GM12874 (cell line): ENCODE measurements around the gene REC8.

Source experiments
- TF ChIP-seq, protein P1 (sequence below): IDR thresholded peaks from 2 replicates; pipeline ENCODE4 v1.5.1; 2011; ENCODE audit warnings: low read depth, mild to moderate bottlenecking, control low read depth, low read length, moderate library complexity; ENCODE audit not compliant: insufficient read depth

Gene REC8

DNA sequence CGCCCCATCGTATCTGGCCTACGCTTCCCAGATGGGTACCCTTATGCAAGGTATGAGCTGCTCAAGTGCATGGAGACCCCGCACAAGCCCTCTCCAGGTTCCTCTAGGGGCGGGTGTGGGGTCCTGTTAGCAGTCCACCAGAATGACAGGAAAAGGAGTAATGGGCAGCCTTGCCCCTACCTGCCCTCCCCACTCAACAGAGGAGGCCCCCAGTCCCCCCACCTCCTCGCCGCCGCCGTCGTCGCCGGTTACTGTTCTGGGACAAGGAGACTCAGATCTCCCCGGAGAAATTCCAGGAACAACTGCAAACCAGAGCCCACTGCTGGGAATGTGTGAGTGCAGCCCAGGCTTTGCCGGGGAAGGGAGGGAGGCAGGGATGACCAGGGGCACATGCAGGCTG is 6.0 kb downstream of the REC8 start:
- TF ChIP-seq, protein P1, sequence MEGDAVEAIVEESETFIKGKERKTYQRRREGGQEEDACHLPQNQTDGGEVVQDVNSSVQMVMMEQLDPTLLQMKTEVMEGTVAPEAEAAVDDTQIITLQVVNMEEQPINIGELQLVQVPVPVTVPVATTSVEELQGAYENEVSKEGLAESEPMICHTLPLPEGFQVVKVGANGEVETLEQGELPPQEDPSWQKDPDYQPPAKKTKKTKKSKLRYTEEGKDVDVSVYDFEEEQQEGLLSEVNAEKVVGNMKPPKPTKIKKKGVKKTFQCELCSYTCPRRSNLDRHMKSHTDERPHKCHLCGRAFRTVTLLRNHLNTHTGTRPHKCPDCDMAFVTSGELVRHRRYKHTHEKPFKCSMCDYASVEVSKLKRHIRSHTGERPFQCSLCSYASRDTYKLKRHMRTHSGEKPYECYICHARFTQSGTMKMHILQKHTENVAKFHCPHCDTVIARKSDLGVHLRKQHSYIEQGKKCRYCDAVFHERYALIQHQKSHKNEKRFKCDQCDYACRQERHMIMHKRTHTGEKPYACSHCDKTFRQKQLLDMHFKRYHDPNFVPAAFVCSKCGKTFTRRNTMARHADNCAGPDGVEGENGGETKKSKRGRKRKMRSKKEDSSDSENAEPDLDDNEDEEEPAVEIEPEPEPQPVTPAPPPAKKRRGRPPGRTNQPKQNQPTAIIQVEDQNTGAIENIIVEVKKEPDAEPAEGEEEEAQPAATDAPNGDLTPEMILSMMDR: no peak

DNA sequence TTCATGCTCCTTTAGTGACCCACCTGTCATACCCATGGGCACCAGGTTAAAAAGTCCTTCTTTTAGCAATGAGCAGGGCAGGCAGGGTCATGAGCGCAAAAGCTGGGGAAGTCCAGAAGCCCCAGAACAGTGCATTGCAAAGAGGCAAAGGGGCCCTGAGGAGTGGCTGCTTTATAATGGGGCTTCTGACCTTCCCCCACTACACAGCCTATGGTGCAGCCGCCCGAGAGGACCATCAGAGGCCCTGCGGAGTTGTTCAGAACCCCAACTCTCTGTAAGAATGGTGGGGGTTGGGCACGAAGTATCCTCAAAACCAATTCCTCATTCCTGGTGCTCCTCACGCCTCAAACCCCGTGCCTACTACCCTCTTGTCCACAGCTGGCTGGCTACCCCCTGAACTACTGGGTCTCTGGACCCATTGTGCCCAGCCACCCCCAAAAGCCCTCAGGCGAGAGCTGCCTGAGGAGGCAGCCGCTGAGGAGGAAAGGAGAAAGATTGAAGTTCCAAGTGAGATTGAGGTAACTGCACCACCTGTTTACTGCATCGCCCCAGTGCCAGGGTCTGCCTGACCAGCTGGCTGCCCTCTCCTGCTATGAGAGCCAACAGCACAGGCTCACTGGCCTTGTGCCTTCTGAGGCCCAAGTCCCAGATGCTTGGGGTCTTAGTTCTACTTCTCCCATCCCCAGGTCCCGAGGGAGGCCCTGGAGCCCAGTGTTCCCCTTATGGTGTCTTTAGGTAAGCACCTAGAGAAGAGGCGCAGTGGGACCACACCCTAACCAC is 6.7 kb downstream of the REC8 start:
- TF ChIP-seq, protein P1: no peak

DNA sequence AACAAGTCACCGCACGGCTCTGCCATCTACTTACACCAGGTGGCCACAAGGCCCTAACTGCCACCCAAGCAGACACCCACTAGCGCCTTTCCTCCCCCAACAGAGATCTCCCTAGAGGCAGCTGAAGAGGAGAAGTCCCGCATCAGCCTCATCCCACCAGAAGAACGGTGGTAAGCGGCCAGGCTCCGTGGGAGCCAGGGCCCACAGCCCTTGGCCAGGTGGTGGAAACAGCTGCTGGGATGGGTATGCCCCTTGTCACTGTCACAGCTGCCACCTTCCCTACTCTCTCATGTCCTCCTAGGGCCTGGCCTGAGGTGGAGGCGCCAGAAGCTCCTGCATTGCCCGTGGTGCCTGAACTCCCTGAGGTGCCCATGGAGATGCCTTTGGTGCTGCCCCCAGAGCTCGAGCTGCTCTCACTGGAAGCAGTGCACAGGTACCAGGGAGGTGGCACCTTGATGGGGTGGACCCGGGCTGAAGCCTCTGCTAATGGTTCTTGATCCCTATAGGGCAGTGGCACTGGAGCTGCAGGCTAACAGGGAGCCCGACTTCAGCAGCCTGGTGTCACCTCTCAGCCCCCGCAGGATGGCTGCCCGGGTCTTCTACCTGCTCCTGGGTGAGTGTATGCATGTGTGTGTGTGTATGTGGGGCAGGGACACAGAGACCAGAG is 7.5 kb downstream of the REC8 start:
- TF ChIP-seq, protein P1: no peak

DNA sequence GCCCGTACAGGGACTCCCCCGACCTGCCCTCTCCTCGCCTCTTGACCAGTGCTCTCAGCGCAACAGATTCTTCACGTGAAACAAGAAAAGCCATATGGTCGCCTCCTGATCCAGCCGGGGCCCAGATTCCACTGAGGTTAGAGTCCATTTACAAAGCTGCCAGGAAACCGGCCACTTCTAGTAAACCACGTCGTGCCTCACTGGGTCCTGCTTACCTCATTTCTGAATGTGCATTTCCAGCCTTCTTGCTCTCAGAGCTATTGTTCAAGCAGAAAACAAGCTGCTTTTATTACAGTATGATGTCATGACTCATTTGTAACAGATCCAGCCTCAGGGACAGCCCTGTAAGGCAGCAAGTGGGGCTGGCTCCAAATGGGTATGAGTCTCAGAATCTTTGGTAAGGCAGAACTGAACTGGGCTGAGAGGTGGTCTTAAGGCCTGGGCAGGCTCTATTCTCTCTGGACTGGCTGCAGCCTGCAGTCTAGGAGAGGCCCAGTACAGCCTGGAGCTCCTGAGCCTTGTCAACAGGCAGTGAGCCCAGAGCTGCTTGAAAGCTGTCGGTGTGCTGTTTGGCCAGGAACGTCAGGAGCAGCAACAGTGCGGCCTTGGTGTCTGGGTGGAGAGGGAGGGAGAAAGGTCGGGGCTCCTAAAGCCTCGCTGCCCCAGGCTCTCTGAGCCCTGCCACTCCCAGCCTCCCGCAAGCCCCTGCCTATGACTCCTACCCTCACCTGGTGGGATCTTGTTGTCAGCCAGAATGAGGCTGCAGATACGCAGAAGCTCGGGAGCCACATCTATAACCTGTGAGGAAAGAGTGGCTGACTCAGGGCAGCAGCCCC is 8.3 kb downstream of the REC8 start:
- TF ChIP-seq, protein P1: no peak

DNA sequence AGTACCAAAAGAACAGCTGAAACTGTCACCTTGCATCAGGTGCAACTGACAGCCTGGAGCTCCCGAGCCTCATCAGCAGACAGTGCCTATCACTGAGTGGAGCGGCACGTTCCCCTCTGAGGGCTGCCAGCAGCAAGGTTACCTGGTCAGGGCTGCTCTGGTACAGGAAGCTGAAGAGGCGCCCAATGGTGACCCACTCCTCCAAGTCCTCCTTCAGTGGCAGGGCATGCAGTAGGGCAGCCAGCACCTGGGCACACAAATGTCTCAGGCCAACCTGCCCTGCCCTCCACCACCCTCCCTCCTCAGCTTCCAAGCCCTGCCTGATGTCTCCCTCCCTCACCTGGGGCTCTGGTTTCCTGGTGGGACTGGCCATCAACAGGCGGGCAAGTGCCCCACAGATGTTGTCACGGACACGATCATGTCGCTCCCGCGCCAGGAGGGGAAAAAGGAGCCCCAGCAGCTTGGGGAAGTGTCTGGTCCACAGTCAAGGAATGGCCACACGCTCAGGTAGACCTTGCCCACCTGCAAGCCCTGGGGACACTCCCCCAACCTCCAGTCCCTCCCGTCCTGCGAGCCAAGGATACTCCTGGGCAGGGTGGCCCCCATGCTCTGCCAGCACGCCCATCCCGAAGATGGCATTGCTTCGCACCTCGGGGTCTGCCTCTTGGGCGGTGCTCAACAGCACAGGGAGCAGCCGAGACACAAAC is 9.6 kb downstream of the REC8 start:
- TF ChIP-seq, protein P1: no peak

DNA sequence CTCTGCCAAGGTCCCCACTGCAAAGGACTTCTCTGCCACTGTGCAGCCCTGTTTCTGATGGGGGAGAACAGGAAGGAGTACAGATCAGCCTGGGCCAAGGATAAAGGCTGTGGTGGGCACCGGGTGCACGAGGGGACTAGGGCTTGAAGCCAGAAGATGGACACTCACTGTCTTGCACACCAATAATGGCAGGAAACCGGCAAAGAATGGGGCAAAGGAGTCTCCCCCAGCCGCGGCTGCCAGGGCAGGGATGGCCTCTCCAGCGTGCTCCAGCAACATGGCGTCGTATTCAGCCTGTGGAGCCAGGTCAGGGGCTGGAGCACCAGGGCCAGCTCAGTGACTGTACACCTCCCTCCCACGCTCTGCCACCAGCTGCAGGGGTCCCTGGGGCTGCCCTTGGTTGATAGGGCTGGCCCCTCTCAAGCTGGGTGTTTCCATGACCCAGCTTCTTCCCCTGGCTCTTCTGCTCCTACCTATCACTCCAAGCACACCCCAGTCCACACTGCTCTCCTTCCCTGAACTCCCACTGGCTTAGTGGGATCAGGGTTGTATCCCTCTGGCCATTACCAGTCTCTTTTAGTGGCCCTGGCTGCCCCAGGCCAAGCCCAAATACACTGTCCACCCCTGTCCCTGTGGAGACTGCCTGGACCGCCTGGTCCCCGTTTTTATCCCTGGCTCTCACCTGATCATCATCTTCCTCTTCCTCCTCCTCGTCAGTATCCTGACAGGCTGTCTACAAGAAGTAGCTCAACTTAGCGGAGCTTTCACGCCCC is 10.4 kb downstream of the REC8 start:
- TF ChIP-seq, protein P1: no peak
